Measurements from ENCODE around the gene FLII.

Gene FLII

GRCh38 chr17:18246880-18247612 lies 11.5 kb downstream of the FLII start:
- no peak overlapping the region for H3K4me3 ChIP-seq (ENCODE audit: low read depth, low read length)
- no peak for DNase-seq (ENCODE audit: low read depth)

GRCh38 chr17:18246109-18246725 lies 12.3 kb downstream of the FLII start:
- no peak overlapping the region for H3K4me3 ChIP-seq (ENCODE audit: low read depth, low read length)
- no peak for DNase-seq (ENCODE audit: low read depth)

- no peak overlapping the region for H3K4me3 ChIP-seq (ENCODE audit: low read depth, low read length)
- DNase-seq (ENCODE audit: low read depth): no peak
These were observed 13.3 kb downstream of the FLII start for GRCh38 chr17:18245038-18245776.

GRCh38 chr17:18241229-18241871 lies 17.2 kb downstream of the FLII start:
- no peak for DNase-seq (ENCODE audit: low read depth)
- no peak overlapping the region for H3K4me3 ChIP-seq (ENCODE audit: low read depth, low read length)

GRCh38 chr17:18240449-18240848 lies 18.1 kb downstream of the FLII start:
- no peak for DNase-seq (ENCODE audit: low read depth)
- no peak overlapping the region for H3K4me3 ChIP-seq (ENCODE audit: low read depth, low read length)

- DNase-seq (ENCODE audit: low read depth): no peak
These were observed 20.2 kb downstream of the FLII start for GRCh38 chr17:18238299-18238698.

GRCh38 chr17:18237461-18237860 lies 21.1 kb downstream of the FLII start:
- DNase-seq (ENCODE audit: low read depth): no peak
- H3K4me3 ChIP-seq (ENCODE audit: low read depth, low read length): no peak overlapping the region

More at GRCh38 chr17:18238299-18238698, 20.2 kb downstream of the FLII start:
- H3K4me3 ChIP-seq (ENCODE audit: low read depth, low read length): no peak overlapping the region

- no peak overlapping the region for H3K4me3 ChIP-seq (ENCODE audit: low read depth, low read length)
- no peak for DNase-seq (ENCODE audit: low read depth)
These were observed 22.0 kb downstream of the FLII start for GRCh38 chr17:18236494-18236893.

- H3K4me3 ChIP-seq (ENCODE audit: low read depth, low read length): no peak overlapping the region
- DNase-seq (ENCODE audit: low read depth): peak; percentile 51
These were observed 22.7 kb downstream of the FLII start for GRCh38 chr17:18235743-18236256.

GRCh38 chr17:18234853-18235380 lies 23.6 kb downstream of the FLII start:
- DNase-seq (ENCODE audit: low read depth): no peak
- no peak overlapping the region for H3K4me3 ChIP-seq (ENCODE audit: low read depth, low read length)

GRCh38 chr17:18233803-18234518 lies 24.6 kb downstream of the FLII start:
- no peak overlapping the region for H3K4me3 ChIP-seq (ENCODE audit: low read depth, low read length)
- no peak for DNase-seq (ENCODE audit: low read depth)

- DNase-seq (ENCODE audit: low read depth): no peak
- no peak overlapping the region for H3K4me3 ChIP-seq (ENCODE audit: low read depth, low read length)
These were observed 27.4 kb downstream of the FLII start for GRCh38 chr17:18231164-18231563.

- H3K4me3 ChIP-seq (ENCODE audit: low read depth, low read length): no peak overlapping the region
- DNase-seq (ENCODE audit: low read depth): no peak
These were observed 28.0 kb downstream of the FLII start for GRCh38 chr17:18230288-18231141.

- no peak for DNase-seq (ENCODE audit: low read depth)
- no peak overlapping the region for H3K4me3 ChIP-seq (ENCODE audit: low read depth, low read length)
These were observed 28.8 kb downstream of the FLII start for GRCh38 chr17:18229771-18230170.

- H3K4me3 ChIP-seq (ENCODE audit: low read depth, low read length): no peak overlapping the region
- no peak for DNase-seq (ENCODE audit: low read depth)
These were observed 29.3 kb downstream of the FLII start for GRCh38 chr17:18229254-18229653.

- no peak overlapping the region for H3K4me3 ChIP-seq (ENCODE audit: low read depth, low read length)
- no peak for DNase-seq (ENCODE audit: low read depth)
These were observed 30.3 kb downstream of the FLII start for GRCh38 chr17:18228176-18228682.

- no peak for DNase-seq (ENCODE audit: low read depth)
- no peak overlapping the region for H3K4me3 ChIP-seq (ENCODE audit: low read depth, low read length)
These were observed 30.9 kb downstream of the FLII start for GRCh38 chr17:18227635-18228034.
